ENCODE measurements around the gene HSPA9.

The HSPA9 gene

GRCh38 chr5:138564242-138564641, 11.0 kb downstream of the HSPA9 start:
- no peak for DNase-seq (ENCODE audit: low read depth)
- H3K4me3 ChIP-seq (ENCODE audit: control insufficient read depth, low read depth, low read length) = no peak overlapping the region
- TF ChIP-seq CTCF (conservative IDR thresholded peaks at IDR 0.05; ENCODE audit: control insufficient read depth, insufficient read depth, low read depth, low read length) = no peak

- DNase-seq (ENCODE audit: low read depth) = no peak
- no peak overlapping the region for H3K4me3 ChIP-seq (ENCODE audit: control insufficient read depth, low read depth, low read length)
- TF ChIP-seq CTCF (conservative IDR thresholded peaks at IDR 0.05; ENCODE audit: control insufficient read depth, insufficient read depth, low read depth, low read length) = no peak
Measured at GRCh38 chr5:138563340-138564118, 11.7 kb downstream of the HSPA9 start.

GRCh38 chr5:138560971-138561370, 14.2 kb downstream of the HSPA9 start:
- no peak for DNase-seq (ENCODE audit: low read depth)
- TF ChIP-seq CTCF (conservative IDR thresholded peaks at IDR 0.05; ENCODE audit: control insufficient read depth, insufficient read depth, low read depth, low read length) = no peak
- no peak overlapping the region for H3K4me3 ChIP-seq (ENCODE audit: control insufficient read depth, low read depth, low read length)

GRCh38 chr5:138559937-138560336, 15.3 kb downstream of the HSPA9 start:
- DNase-seq (ENCODE audit: low read depth) = no peak
- no peak overlapping the region for H3K4me3 ChIP-seq (ENCODE audit: control insufficient read depth, low read depth, low read length)
- no peak for TF ChIP-seq CTCF (conservative IDR thresholded peaks at IDR 0.05; ENCODE audit: control insufficient read depth, insufficient read depth, low read depth, low read length)

- TF ChIP-seq CTCF (conservative IDR thresholded peaks at IDR 0.05; ENCODE audit: control insufficient read depth, insufficient read depth, low read depth, low read length) = no peak
- DNase-seq (ENCODE audit: low read depth) = no peak
- no peak overlapping the region for H3K4me3 ChIP-seq (ENCODE audit: control insufficient read depth, low read depth, low read length)
Measured at GRCh38 chr5:138557677-138558076, 17.5 kb downstream of the HSPA9 start.

- no peak for TF ChIP-seq CTCF (conservative IDR thresholded peaks at IDR 0.05; ENCODE audit: control insufficient read depth, insufficient read depth, low read depth, low read length)
- DNase-seq (ENCODE audit: low read depth) = no peak
- H3K4me3 ChIP-seq (ENCODE audit: control insufficient read depth, low read depth, low read length) = no peak overlapping the region
Measured at GRCh38 chr5:138554143-138554542, 21.1 kb downstream of the HSPA9 start.

Data from fibroblast of mammary gland (primary cell).